ENCODE measurements around the gene PCDHGC5.

- TF ChIP-seq YY1 (IDR thresholded peaks at IDR 0.05; ENCODE audit: borderline replicate concordance in 1 of 3, control insufficient read depth in 1 of 3, extremely low read depth in 1 of 3, insufficient read depth in 3 of 3, insufficient read length in 1 of 3, insufficient replicate concordance in 2 of 3, low read depth in 1 of 3, low read length in 2 of 3) = no peak
- no peak for TF ChIP-seq EZH2 (IDR thresholded peaks at IDR 0.05; ENCODE audit: borderline replicate concordance, low read depth, low read length)
- TF ChIP-seq, protein P1, sequence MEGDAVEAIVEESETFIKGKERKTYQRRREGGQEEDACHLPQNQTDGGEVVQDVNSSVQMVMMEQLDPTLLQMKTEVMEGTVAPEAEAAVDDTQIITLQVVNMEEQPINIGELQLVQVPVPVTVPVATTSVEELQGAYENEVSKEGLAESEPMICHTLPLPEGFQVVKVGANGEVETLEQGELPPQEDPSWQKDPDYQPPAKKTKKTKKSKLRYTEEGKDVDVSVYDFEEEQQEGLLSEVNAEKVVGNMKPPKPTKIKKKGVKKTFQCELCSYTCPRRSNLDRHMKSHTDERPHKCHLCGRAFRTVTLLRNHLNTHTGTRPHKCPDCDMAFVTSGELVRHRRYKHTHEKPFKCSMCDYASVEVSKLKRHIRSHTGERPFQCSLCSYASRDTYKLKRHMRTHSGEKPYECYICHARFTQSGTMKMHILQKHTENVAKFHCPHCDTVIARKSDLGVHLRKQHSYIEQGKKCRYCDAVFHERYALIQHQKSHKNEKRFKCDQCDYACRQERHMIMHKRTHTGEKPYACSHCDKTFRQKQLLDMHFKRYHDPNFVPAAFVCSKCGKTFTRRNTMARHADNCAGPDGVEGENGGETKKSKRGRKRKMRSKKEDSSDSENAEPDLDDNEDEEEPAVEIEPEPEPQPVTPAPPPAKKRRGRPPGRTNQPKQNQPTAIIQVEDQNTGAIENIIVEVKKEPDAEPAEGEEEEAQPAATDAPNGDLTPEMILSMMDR (IDR thresholded peaks at IDR 0.05 in 2 of 3, conservative IDR thresholded peaks at IDR 0.05 in 1 of 3; ENCODE audit: insufficient read depth in 2 of 3, low read depth in 1 of 3, low read length in 3 of 3) = no peak
These were observed 23.5 kb upstream of the PCDHGC5 start for GRCh38 chr5:141465351-141465750.

Measured in K562 (cell line).